HG03135 (cell line): ENCODE results near the gene SMIM22.

ENCODE experiments used
- ATAC-seq: cut with Tn5 transposase; IDR thresholded peaks from one replicate; pipeline ENCODE4 v1.9.1; 2021; ENCODE audit warnings: mild to moderate bottlenecking, moderate library complexity; ENCODE audit not compliant: unreplicated experiment

SMIM22 gene

GRCh38 chr16:4814542-4815173, 19.5 kb downstream of the SMIM22 start:
- no peak for ATAC-seq

GRCh38 chr16:4820652-4821051, 25.5 kb downstream of the SMIM22 start:
- no peak for ATAC-seq

GRCh38 chr16:4825196-4825595, 30.0 kb downstream of the SMIM22 start:
- ATAC-seq: no peak

- ATAC-seq: no peak
These were observed 31.4 kb downstream of the SMIM22 start for GRCh38 chr16:4826526-4826925.

GRCh38 chr16:4826980-4827379, 31.8 kb downstream of the SMIM22 start:
- ATAC-seq: no peak

- ATAC-seq: no peak
These were observed 33.6 kb downstream of the SMIM22 start for GRCh38 chr16:4828567-4829321.

- ATAC-seq: no peak
These were observed 35.2 kb downstream of the SMIM22 start for GRCh38 chr16:4830408-4830807.

GRCh38 chr16:4831616-4832015, 36.4 kb downstream of the SMIM22 start:
- no peak for ATAC-seq

GRCh38 chr16:4832698-4833343, 37.7 kb downstream of the SMIM22 start:
- ATAC-seq: no peak

GRCh38 chr16:4833584-4833983, 38.4 kb downstream of the SMIM22 start:
- no peak for ATAC-seq

GRCh38 chr16:4836727-4837126, 41.6 kb downstream of the SMIM22 start:
- ATAC-seq: no peak

- no peak for ATAC-seq
These were observed 42.7 kb downstream of the SMIM22 start for GRCh38 chr16:4837733-4838501.

GRCh38 chr16:4839942-4840341, 44.8 kb downstream of the SMIM22 start:
- no peak for ATAC-seq

- no peak for ATAC-seq
These were observed 45.8 kb downstream of the SMIM22 start for GRCh38 chr16:4840984-4841383.
